Omental fat pad (tissue), 4 donors: ENCODE data around the gene PKNOX2. TPM values are rescaled to one million over a fixed set of nuclear protein-coding genes. Genes with fewer than 3 reads are reported as not detected.

Experiments used
- ATAC-seq: fragments of 150-250 bp; one replicate; pipeline ENCODE4 v1.9.1; 2016; ENCODE audit warnings: mild to moderate bottlenecking, moderate library complexity; ENCODE audit not compliant: low FRiP score
- DNase-seq: peaks from one replicate; pipeline ENCODE4 v3.0.0-alpha.2; 2019; ENCODE audit warnings: low spot score
- total RNA-seq, 4 donors: library from RNA; depleted of rRNA; stranded (reverse); fragments of >200 nt; gene quantifications; one replicate each; pipeline ENCODE4 v1.1.0, GENCODE V29; 2016
- TF ChIP-seq, protein P1 (sequence below), 3 donors: fragments of 450-650 bp; IDR thresholded peaks; one replicate each; pipeline ENCODE4 v1.5.1; 2016 to 2017; ENCODE audit warnings: antibody characterized with exemption in 3 of 3, mild to moderate bottlenecking in 3 of 3, moderate library complexity in 2 of 3

Gene PKNOX2
- total RNA-seq, 4 donors from 2014 or later = 0.19 to 2.7 (median 0.82) TPM

DNA sequence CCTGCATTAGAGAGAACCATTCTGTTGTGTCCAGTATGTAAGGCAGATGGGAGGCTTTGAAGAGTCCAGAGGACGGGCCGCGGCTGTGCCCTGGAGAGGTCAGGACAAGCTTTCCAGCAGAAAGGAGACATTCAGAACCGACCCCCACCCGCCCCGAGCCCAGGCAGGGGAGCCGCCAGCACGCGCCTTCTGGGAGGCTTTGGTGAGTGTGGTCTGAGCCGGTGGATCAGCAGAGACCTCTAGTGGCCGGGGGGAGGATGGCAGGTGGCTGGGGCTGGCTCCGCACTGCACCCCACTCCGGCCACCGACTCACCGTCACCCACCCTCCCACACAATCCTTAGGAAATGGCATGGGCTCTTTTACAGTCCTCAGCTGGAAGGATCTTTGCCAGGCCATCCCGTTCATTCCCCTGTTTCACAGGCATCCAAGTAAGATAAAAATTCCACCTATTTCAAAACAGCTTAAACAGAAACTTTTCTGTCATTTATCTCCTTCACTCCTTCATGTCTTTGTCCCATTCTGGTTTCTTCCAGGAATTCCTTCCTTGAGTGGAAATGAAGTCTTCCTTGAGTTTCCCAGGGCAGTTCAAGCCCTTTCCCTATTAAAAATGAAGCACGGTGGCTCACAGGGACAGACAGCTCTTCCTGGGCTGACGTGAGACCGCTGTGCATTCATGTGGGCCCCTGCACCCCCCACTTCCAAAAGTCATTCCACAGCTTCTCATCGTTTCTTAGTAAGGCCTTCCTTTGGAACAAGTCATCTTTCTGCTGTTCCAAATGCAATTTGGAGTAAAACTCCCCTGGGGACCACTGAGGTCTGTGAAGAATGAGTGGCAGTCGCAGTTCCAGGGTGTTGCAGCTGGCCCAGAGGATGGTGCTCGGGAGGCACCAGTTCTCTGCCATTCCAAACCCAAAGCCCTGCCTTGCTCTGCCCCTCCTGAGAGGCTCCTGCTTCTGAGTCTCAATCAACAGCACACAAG lies 240.6 kb downstream of the PKNOX2 start:
- TF ChIP-seq, protein P1, sequence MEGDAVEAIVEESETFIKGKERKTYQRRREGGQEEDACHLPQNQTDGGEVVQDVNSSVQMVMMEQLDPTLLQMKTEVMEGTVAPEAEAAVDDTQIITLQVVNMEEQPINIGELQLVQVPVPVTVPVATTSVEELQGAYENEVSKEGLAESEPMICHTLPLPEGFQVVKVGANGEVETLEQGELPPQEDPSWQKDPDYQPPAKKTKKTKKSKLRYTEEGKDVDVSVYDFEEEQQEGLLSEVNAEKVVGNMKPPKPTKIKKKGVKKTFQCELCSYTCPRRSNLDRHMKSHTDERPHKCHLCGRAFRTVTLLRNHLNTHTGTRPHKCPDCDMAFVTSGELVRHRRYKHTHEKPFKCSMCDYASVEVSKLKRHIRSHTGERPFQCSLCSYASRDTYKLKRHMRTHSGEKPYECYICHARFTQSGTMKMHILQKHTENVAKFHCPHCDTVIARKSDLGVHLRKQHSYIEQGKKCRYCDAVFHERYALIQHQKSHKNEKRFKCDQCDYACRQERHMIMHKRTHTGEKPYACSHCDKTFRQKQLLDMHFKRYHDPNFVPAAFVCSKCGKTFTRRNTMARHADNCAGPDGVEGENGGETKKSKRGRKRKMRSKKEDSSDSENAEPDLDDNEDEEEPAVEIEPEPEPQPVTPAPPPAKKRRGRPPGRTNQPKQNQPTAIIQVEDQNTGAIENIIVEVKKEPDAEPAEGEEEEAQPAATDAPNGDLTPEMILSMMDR (IDR thresholded peaks at IDR 0.05) = peak in 1 of 3 donors; percentile 83
- ATAC-seq (peak; percentile 86), DNase-seq (peak; percentile 67)

DNA sequence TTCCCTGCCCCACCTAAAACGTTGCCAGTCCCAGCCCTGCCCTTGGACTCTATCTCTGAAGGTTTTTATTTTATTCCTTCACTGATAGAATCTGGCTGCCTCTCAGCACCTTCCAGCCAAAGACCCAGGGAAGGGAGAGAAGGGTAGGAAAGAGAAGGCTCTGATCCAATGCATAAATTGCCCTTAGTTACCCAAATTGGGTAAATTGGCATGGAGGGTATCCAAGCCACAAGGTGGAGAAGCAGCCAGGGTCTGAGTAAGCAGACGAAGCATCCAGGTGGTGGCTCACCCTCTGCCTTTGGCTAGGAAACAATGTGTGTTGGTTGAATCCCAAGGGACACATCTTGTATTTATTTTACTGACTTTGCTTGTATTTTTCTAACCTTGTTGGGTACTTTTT lies 242.5 kb downstream of the PKNOX2 start:
- TF ChIP-seq, protein P1 (IDR thresholded peaks at IDR 0.05) = no peak
- DNase-seq = no peak

DNA sequence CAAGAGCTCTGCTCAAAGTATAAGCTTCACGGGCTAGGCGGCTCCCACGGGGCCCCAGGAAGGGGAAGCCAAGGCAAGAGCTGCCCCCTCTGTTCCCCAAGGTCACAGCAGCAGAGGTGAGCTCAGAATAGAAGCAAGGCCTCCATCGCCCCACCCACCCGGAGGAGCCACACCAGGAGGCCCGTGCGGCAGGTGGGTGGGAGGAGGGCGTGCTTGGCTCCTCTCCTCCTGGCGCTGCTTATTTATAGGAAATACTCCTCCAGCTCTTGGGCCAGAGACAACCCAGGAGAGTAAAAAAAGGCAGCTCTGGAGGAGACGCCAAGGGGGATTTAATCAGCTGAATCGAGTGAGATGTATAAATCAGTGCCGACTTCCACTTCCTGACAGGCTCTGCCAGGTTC lies 243.8 kb downstream of the PKNOX2 start:
- ATAC-seq = peak; percentile 47
- DNase-seq = no peak
- TF ChIP-seq, protein P1 (IDR thresholded peaks at IDR 0.05) = no peak

More for the DNA sequence above, 242.5 kb downstream of the PKNOX2 start:
- no peak for ATAC-seq

DNA sequence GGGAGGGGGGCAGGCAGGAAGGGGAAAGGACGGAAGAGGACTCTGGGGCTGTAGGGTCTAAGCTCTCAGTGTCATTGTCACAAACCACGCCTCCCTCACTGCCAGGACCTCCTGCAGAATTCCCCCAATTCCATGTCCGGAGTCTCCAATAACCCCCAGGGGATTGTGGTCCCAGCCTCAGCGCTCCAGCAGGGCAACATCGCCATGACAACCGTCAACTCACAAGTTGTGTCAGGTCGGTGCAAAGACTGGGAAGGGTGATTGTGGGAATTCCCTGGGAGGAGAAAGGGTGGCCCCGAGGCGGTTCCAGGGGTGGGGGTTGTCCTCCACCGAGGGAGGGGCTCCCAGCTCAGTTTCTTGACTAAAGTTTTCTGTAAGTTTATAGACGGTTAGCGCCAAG lies 245.5 kb downstream of the PKNOX2 start:
- no peak for DNase-seq
- TF ChIP-seq, protein P1 (IDR thresholded peaks at IDR 0.05) = no peak
- ATAC-seq = no peak

DNA sequence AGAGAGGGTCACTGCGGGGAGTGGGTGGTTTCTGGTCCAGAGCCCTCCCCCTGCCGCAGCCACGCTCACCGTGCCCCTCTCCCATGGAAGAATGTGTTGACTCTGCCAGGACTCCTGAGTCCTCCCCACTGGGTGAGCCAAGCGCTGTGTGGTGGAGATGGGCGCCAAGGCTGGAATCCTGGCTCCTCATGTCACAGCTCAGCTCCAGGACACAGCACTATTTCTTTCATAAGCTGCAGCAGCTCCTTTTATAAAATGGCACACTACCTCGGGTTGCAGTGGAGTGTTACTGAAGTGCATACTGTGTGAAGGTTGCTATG lies 247.6 kb downstream of the PKNOX2 start:
- ATAC-seq (no peak), DNase-seq (no peak)
- TF ChIP-seq, protein P1 (IDR thresholded peaks at IDR 0.05) = no peak

DNA sequence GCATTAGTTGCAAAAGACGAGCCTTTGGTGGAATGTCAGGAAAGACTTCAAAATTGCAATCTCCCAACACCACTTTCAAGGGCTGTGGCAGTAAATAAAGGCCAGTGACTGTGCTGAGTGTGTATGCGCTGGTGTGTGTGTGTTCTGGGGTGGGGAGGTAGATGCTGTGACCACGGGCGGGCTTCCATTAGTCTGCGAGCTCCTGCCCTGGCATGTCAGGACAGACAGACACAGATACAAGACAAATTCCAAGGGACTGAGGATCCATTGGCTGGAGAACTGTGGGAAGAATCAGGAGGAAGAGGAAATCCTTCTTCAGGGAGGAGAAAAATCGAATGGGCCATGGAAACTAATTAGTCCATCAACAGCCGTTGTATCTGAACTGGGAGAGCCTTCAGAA lies 248.0 kb downstream of the PKNOX2 start:
- TF ChIP-seq, protein P1 (IDR thresholded peaks at IDR 0.05) = no peak
- no peak for DNase-seq
- no peak for ATAC-seq

DNA sequence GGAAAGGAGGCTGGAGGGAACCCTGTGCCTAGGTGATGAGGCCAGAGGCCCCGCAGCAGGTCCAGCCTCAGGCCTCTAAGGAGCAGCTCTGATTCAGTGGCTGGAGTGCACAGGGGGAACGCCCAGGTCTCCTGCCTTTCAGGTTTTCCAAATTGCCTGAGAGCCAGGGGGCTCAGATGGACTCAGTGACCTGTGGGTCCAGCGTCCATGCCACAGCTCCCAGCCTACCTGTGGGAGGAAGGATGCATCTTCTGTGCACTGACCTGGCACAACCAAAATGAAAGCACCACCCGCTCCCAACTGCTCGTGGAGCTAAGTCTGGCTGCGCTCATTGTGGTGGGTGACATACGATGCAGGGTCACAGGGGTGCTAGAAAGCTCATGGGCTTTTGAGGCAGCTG lies 248.7 kb downstream of the PKNOX2 start:
- ATAC-seq = no peak
- TF ChIP-seq, protein P1 (IDR thresholded peaks at IDR 0.05) = no peak
- no peak for DNase-seq
